Urothelium cell line (cell line): ENCODE measurements around the gene CCR4.
"Not testable (repeated sequence)": the region's sequence is repeated elsewhere in the genome, so short reads cannot be mapped to it uniquely, and the experiment has no call there.

Experiments
- DNase-seq: peaks from one replicate; pipeline ENCODE4 v3.0.0; 2011; ENCODE audit warnings: low spot score, mixed read lengths
- FAIRE-seq: peaks from 2 replicates; lab custom pipeline; 2011; peaks lifted over from hg19 to GRCh38; lab: Jason Lieb, UNC

CCR4 gene

GRCh38 chr3:32977861-32978260 lies 26.4 kb downstream of the CCR4 start:
- DNase-seq, result no peak
- no peak for FAIRE-seq

GRCh38 chr3:32978331-32978730 lies 26.9 kb downstream of the CCR4 start:
- FAIRE-seq, result no peak
- DNase-seq, result no peak

DNA sequence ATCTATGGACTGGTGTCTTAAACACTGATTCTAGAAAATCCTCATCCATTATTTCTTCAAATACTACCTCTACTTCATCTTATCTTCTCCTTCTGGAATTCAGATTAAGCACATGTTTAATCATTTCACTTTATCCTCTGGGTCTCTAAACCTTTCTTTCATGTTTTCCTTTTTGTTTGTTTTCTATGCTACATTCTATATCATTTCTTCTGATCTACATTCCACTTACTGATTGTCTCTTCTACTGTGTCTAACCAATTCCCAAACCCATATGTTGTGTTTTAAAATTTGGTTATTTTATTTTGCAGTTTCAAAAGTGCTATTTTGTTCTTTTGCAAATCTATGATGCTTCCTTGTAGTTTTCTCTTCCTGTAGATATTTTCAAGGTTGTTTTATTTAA lies 31.7 kb downstream of the CCR4 start:
- FAIRE-seq (no peak), DNase-seq (no peak)

GRCh38 chr3:32984918-32985317 lies 33.5 kb downstream of the CCR4 start:
- not testable (repeated sequence) for FAIRE-seq, DNase-seq

GRCh38 chr3:32989171-32989570 lies 37.7 kb downstream of the CCR4 start:
- no peak for FAIRE-seq
- DNase-seq, result no peak

DNA sequence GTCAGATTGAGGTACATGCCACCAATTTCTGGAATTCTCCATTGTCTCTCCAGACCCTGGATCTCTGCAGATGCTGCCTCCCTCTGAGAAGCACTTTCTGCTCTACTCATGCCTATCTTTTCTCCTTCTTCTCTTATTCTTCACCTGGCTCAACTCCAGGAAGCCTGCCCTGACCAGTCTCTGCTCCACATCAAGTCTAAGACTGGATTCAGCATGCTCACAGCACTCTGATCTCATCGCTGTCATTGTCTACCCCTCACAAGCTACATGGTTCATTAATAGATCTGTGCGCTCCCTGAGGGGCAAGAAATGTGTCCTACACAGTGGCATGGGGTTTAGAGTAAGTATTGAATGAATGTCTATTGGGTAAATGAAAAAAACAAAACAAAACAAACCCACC lies 38.7 kb downstream of the CCR4 start:
- FAIRE-seq (no peak), DNase-seq (no peak)

GRCh38 chr3:32991781-32992180 lies 40.3 kb downstream of the CCR4 start:
- FAIRE-seq (no peak), DNase-seq (no peak)

GRCh38 chr3:32992310-32992686 lies 40.9 kb downstream of the CCR4 start:
- FAIRE-seq (no peak), DNase-seq (no peak)

DNA sequence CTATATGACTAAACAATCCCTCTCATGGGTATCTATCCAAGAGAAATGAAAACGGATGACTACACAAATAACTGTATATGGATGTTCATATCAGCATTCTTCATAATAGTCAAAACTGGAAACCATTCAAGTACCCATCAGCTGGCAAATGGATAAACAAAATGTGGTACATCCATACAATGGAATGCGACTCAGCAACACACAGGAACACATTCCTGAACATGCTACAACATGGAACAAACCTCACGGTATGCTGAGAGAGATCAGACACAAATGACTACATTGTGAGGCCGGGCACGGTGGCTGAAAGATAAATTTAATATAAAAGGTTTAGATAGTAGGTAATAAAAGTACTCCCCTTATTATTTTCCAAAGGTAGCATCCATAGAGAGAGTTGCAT lies 42.6 kb downstream of the CCR4 start:
- FAIRE-seq, result no peak
- DNase-seq, result no peak

DNA sequence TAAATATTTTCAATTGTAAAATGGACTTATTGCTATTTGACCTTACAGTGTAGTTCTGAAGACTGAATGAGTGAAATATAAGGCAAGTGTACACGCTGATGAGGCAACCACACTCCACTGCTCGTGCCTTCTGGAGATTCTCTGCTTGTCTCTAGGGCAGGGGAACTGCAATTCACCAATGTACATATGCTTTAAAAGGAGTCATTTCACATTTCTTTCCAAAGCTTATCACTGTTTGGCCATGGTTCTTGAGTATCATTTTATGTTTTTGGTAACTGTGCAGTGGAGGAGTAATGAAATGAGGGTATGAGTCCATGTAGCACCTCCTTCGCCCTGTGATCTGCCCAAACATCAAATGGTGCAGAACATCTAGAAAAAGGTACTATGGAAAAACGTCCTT lies 43.7 kb downstream of the CCR4 start:
- FAIRE-seq (no peak), DNase-seq (no peak)

DNA sequence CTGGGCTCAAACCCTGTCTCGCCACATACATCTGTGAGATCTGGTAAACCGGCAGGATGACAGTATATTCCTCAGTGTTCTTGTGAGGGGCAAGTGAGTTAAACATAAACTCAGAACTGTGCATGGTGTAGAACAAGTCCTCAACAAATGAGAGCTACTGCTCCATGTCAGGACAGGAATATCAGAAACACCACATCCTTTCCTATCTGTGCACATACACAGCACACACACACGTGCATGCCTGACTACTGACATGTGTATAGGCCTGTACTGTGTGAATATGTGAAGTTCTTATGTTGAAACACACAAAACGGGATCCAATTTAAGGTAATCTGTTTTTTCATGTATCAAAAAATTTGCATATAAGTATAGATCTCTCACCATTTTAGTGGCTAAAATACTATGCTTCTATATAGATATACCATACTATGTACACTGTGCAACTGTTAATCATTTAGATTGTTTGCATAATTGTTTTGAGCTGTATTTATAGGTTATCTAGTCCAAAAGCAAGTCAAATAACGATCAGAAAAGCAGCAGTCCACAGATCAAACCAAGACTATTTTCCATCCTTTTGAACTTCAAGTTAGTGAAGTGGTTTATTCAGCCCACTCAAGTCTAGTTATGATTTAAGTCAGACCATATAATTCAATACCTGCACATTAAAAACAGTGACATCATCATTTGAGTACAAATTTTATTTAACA lies 44.8 kb downstream of the CCR4 start:
- DNase-seq (no peak), FAIRE-seq (no peak)

DNA sequence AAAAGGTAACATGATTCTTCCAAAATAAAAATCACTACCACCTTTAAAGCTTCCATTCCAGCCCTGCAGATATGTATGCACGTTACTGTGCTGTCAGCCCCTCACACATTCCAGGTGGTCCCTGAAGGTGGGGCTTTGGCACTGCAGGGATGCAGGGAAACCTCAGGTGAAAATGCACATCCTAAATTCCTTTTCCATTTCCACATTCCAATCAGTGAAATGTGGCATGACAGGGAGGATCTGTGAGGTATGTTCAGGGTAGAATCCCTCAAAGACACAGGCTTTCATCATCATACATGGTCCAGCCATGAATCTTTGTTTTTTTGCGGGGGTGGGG lies 45.3 kb downstream of the CCR4 start:
- DNase-seq (no peak), FAIRE-seq (no peak)

GRCh38 chr3:32998631-32999451 lies 47.4 kb downstream of the CCR4 start:
- FAIRE-seq (no peak), DNase-seq (no peak)

DNA sequence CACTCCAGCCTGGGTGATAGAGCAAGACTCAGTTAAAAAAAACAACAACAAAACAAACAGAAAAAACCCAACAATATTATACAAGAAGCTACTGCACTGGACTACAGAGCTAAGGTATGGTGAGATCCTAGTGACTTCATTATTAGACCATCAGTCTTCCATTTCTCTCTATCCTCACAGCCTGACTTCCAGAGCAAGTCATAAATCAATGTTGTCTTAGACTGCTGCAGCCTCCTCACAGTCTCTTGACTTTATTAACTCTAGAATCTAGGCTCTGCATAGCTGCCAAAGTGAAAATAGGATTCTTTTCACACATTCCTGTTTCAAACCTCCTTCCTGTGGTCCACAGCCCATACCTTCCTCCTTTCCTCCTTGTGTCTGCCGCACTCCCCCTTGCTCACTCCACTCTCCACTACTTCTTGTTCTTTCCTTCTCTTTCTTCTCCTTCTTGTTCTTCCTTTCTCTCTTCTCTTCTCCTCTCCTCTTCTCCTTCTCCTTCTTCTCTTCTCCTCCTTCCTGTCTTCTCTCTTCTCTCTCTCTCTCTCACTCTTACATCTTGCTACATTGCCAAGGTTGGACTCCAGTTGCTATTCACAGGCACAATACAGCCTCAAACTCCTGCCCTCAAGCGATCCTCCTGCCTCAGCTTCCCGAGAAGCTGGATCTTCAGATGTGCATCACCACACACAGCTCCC lies 49.4 kb downstream of the CCR4 start:
- DNase-seq (no peak), FAIRE-seq (no peak)

- FAIRE-seq (no peak), DNase-seq (no peak)
Measured at GRCh38 chr3:33001889-33002288, 50.4 kb downstream of the CCR4 start.

DNA sequence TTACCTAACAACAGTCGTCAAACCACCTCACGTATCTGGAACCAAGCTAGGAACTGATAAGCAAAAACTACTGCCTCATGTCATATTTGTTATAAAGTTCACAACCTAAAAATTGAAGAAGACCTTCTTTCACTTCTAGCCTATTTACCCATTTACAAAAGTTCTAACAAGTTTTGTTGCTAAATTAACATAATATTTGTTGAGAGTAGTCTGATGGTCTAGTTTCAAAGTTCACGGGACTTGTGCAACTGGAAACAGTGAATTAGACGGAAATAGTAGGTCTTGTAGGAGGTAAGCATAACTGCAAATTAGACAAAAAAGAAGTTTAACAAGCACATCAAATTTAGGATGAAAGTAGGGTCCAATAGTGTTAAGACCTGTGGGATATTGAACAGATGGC lies 51.9 kb downstream of the CCR4 start:
- no peak for FAIRE-seq
- DNase-seq, result no peak

- DNase-seq (no peak), FAIRE-seq (no peak)
Measured at GRCh38 chr3:33004205-33004604, 52.8 kb downstream of the CCR4 start.

- FAIRE-seq (no peak), DNase-seq (no peak)
Measured at GRCh38 chr3:33004961-33005360, 53.5 kb downstream of the CCR4 start.
